OCI-LY7 (cell line): ENCODE measurements around the gene PARD3.
A peak's percentile ranks its signal among the peaks of the same experiment; 100 is the strongest.

ENCODE experiments used
- CTCF ChIP-seq: fragments of 200-600 bp; sonication (generic); conservative IDR thresholded peaks from 2 replicates; pipeline ENCODE4 v1.5.1; 2014; ENCODE audit warnings: mild to moderate bottlenecking, antibody characterized with exemption, low read length, moderate library complexity, mixed read lengths
- EZH2phosphoT487 ChIP-seq: fragments of 200-600 bp; sonication (generic); IDR thresholded peaks from 2 replicates; pipeline ENCODE4 v1.6.1; 2018; ENCODE audit warnings: low read depth, borderline replicate concordance, mild to moderate bottlenecking, mixed run types, antibody characterized with exemption, low read length, moderate library complexity, mixed read lengths

DNA sequence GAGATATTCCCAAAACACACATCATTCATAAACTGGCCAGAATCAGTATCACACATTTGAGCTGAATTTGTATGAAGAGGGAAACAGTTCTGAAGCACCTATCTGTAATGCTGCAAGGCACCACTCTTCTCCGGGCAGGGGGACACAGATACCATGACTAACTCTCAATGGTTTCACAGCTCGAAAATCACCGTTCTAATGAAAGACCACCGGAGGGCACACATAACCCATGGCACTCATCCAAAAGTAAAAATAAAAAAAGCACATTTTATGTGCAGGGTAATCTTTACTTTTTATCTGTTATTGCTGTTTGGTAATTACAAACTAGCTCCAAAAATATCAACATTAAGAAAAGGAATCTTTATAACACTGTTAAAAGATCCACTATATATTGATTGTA, 137.5 kb downstream of the PARD3 start:
- peak; percentile 37; the same call in 1 of the 2 replicates for TF ChIP-seq CTCF
- no peak for TF ChIP-seq EZH2phosphoT487
